HepG2 (cell line): Measurements from ENCODE around the gene LEMD2. TPM values are rescaled to one million over a fixed set of nuclear protein-coding genes. Genes with fewer than 3 reads are reported as not detected.

Experiments used
- ARNT ChIP-seq: fragments of 450-650 bp; IDR thresholded peaks from 2 replicates; pipeline ENCODE4 v1.6.1; 2017
- ATF1 ChIP-seq: IDR thresholded peaks from 2 replicates; pipeline ENCODE4 v1.6.1; 2016; ENCODE audit warnings: mild to moderate bottlenecking, control low read depth
- BORCS8-MEF2B ChIP-seq: sonication (generic); formaldehyde crosslinking; IDR thresholded peaks from 2 replicates; pipeline ENCODE4 v1.8.0; 2022; ENCODE audit warnings: mild to moderate bottlenecking, missing genetic modification reagents
- CHCHD3 ChIP-seq: sonication (generic); formaldehyde crosslinking; IDR thresholded peaks from 2 replicates; pipeline ENCODE4 v1.8.0; 2022; ENCODE audit warnings: mild to moderate bottlenecking, missing genetic modification reagents, moderate library complexity
- FOXK1 ChIP-seq: sonication (generic); formaldehyde crosslinking; IDR thresholded peaks from 2 replicates; pipeline ENCODE4 v1.4.0; 2020; ENCODE audit warnings: low read depth, missing genetic modification reagents, borderline replicate concordance
- HNRNPUL1 ChIP-seq: fragments of 200-400 bp; formaldehyde crosslinking; IDR thresholded peaks from 2 replicates; pipeline ENCODE4 v1.6.1; 2017; ENCODE audit warnings: low read depth, mild to moderate bottlenecking, low read length, moderate library complexity
- HOXA3 ChIP-seq: sonication (generic); formaldehyde crosslinking; IDR thresholded peaks from 2 replicates; pipeline ENCODE4 v1.5.0; 2020; ENCODE audit warnings: missing genetic modification reagents
- NCOA2 ChIP-seq: sonication (generic); formaldehyde crosslinking; IDR thresholded peaks from 2 replicates; pipeline ENCODE4 v1.8.0; 2022; ENCODE audit warnings: inconsistent platforms
- RELA ChIP-seq: sonication (generic); formaldehyde crosslinking; IDR thresholded peaks from 2 replicates; pipeline ENCODE4 v1.4.0; 2020; ENCODE audit warnings: missing genetic modification reagents
- TMF1 ChIP-seq: sonication (generic); formaldehyde crosslinking; IDR thresholded peaks from 2 replicates; pipeline ENCODE4 v1.8.1; 2022; ENCODE audit warnings: low read depth, missing genetic modification reagents
- ZFYVE20 ChIP-seq: sonication (generic); formaldehyde crosslinking; IDR thresholded peaks from 2 replicates; pipeline ENCODE4 v1.8.0; 2023; ENCODE audit warnings: low read depth, mild to moderate bottlenecking, moderate library complexity, missing genetic modification reagents, borderline replicate concordance
- ZKSCAN8 ChIP-seq: IDR thresholded peaks from 2 replicates; pipeline ENCODE4 v1.6.1; 2016; ENCODE audit warnings: borderline replicate concordance, missing genetic modification reagents, missing compliant biosample characterization
- ZMYM3 ChIP-seq: sonication (generic); formaldehyde crosslinking; IDR thresholded peaks from 2 replicates; pipeline ENCODE4 v1.5.1; 2020; ENCODE audit warnings: mild to moderate bottlenecking, missing genetic modification reagents
- ZNF547 ChIP-seq: sonication (generic); formaldehyde crosslinking; IDR thresholded peaks from 2 replicates; pipeline ENCODE4 v1.5.1; 2020; ENCODE audit warnings: mild to moderate bottlenecking, missing genetic modification reagents
- ZNF713 ChIP-seq: sonication (generic); formaldehyde crosslinking; IDR thresholded peaks from 2 replicates; pipeline ENCODE4 v1.4.0; 2020; ENCODE audit warnings: mild to moderate bottlenecking, missing genetic modification reagents
- ZNF761 ChIP-seq: sonication (generic); formaldehyde crosslinking; conservative IDR thresholded peaks from 2 replicates; pipeline ENCODE4 v1.4.0; 2020; ENCODE audit warnings: mild to moderate bottlenecking, missing genetic modification reagents
- ZSCAN22 ChIP-seq: sonication (generic); formaldehyde crosslinking; IDR thresholded peaks from 2 replicates; pipeline ENCODE4 v1.4.0; 2020; ENCODE audit warnings: mild to moderate bottlenecking, missing genetic modification reagents
- ZSCAN9 ChIP-seq: IDR thresholded peaks from 2 replicates; pipeline ENCODE4 v1.6.1; 2016; ENCODE audit warnings: borderline replicate concordance
- polyA plus RNA-seq, 8 experiments: library from polyadenylated mRNA; depleted of rRNA in 3 of 8; stranded (reverse) in 7 of 8; unstranded in 1 of 8; fragments of >200 nt; fragmentation: Illumina TruSeq in 4 of 8; extraction: Trizol in 4 of 8; gene quantifications; 2 replicates each; pipeline versions ENCODE4 v1.2.1 to v1.2.3, GENCODE V29; 2011 to 2016; ENCODE audit warnings: low read depth in 4 of 8, missing spikeins in 1 of 8, mixed read lengths in 1 of 8; ENCODE audit not compliant: insufficient read depth in 1 of 8
- total RNA-seq, 5 experiments: library from RNA; depleted of rRNA; stranded (reverse); fragments of >200 nt; fragmentation: Illumina TruSeq; extraction: Trizol; gene quantifications; 2 replicates each; pipeline ENCODE4 v1.2.3, GENCODE V29; 2016; ENCODE audit warnings: low read depth in 1 of 5
- TF ChIP-seq, protein P1 (sequence below): sonication (generic); formaldehyde crosslinking; IDR thresholded peaks from 2 replicates; pipeline ENCODE4 v1.4.0; 2020; ENCODE audit warnings: mild to moderate bottlenecking, missing genetic modification reagents
- TF ChIP-seq, protein P2 (sequence below): sonication (generic); formaldehyde crosslinking; conservative IDR thresholded peaks from 2 replicates; pipeline ENCODE4 v1.4.0; 2020; ENCODE audit warnings: mild to moderate bottlenecking, missing genetic modification reagents, moderate library complexity
- TF ChIP-seq, protein P3 (sequence below): sonication (generic); formaldehyde crosslinking; IDR thresholded peaks from 2 replicates; pipeline ENCODE4 v1.4.0; 2020; ENCODE audit warnings: missing genetic modification reagents
- TF ChIP-seq, protein P4 (sequence below), 2 experiments: sonication (generic) in 1 of 2; formaldehyde crosslinking in 1 of 2; IDR thresholded peaks; 2 replicates each; pipeline versions ENCODE4 v1.4.0 to v1.6.1; 2018 to 2020; ENCODE audit warnings: missing genetic modification reagents in 2 of 2, borderline replicate concordance in 1 of 2, low read depth in 1 of 2, mild to moderate bottlenecking in 1 of 2, missing biosample characterization in 1 of 2

Gene LEMD2
- total and polyA plus RNA-seq, 2 of the 13 experiments (the other 11 are each of a cell fraction or from before 2014, with no cell fraction given) = 45.2 to 62.9 TPM

GRCh38 chr6:33744001-33744848, 44.7 kb downstream of the LEMD2 start (continued):
- TF ChIP-seq, protein P1, sequence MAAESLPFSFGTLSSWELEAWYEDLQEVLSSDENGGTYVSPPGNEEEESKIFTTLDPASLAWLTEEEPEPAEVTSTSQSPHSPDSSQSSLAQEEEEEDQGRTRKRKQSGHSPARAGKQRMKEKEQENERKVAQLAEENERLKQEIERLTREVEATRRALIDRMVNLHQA (CRISPR knock-in tag) = no peak
- TF ChIP-seq, protein P2, sequence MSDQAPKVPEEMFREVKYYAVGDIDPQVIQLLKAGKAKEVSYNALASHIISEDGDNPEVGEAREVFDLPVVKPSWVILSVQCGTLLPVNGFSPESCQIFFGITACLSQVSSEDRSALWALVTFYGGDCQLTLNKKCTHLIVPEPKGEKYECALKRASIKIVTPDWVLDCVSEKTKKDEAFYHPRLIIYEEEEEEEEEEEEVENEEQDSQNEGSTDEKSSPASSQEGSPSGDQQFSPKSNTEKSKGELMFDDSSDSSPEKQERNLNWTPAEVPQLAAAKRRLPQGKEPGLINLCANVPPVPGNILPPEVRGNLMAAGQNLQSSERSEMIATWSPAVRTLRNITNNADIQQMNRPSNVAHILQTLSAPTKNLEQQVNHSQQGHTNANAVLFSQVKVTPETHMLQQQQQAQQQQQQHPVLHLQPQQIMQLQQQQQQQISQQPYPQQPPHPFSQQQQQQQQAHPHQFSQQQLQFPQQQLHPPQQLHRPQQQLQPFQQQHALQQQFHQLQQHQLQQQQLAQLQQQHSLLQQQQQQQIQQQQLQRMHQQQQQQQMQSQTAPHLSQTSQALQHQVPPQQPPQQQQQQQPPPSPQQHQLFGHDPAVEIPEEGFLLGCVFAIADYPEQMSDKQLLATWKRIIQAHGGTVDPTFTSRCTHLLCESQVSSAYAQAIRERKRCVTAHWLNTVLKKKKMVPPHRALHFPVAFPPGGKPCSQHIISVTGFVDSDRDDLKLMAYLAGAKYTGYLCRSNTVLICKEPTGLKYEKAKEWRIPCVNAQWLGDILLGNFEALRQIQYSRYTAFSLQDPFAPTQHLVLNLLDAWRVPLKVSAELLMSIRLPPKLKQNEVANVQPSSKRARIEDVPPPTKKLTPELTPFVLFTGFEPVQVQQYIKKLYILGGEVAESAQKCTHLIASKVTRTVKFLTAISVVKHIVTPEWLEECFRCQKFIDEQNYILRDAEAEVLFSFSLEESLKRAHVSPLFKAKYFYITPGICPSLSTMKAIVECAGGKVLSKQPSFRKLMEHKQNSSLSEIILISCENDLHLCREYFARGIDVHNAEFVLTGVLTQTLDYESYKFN (CRISPR knock-in tag) = no peak
- no peak for TF ChIP-seq ZSCAN22
- peak; percentile 67; the same call in 1 of the 2 replicates for TF ChIP-seq RELA (CRISPR knock-in tag)
- TF ChIP-seq ZKSCAN8 (CRISPR knock-in tag) = 0 out of 2 replicates have a peak, but pooled peaks have one; percentile 29
- TF ChIP-seq ATF1 (CRISPR knock-in tag) = no peak
- no peak for TF ChIP-seq ZFYVE20 (CRISPR knock-in tag)
- no peak for TF ChIP-seq CHCHD3 (CRISPR knock-in tag)
- TF ChIP-seq FOXK1 = 0 out of 2 replicates have a peak, but pooled peaks have one; percentile 46
- TF ChIP-seq, protein P3, sequence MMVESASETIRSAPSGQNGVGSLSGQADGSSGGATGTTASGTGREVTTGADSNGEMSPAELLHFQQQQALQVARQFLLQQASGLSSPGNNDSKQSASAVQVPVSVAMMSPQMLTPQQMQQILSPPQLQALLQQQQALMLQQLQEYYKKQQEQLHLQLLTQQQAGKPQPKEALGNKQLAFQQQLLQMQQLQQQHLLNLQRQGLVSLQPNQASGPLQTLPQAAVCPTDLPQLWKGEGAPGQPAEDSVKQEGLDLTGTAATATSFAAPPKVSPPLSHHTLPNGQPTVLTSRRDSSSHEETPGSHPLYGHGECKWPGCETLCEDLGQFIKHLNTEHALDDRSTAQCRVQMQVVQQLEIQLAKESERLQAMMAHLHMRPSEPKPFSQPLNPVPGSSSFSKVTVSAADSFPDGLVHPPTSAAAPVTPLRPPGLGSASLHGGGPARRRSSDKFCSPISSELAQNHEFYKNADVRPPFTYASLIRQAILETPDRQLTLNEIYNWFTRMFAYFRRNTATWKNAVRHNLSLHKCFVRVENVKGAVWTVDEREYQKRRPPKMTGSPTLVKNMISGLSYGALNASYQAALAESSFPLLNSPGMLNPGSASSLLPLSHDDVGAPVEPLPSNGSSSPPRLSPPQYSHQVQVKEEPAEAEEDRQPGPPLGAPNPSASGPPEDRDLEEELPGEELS (CRISPR knock-in tag) = no peak
- TF ChIP-seq BORCS8-MEF2B (CRISPR knock-in tag) = peak; percentile 2; the same call in 1 of the 2 replicates
- TF ChIP-seq NCOA2 = 0 out of 2 replicates have a peak, but pooled peaks have one; percentile 16
- no peak for TF ChIP-seq TMF1 (CRISPR knock-in tag)
- no peak for TF ChIP-seq HNRNPUL1
- no peak for TF ChIP-seq ZNF547
- no peak for TF ChIP-seq ZNF761
- peak; percentile 35; the same call in 1 of the 2 replicates for TF ChIP-seq HOXA3
- TF ChIP-seq, protein P4, sequence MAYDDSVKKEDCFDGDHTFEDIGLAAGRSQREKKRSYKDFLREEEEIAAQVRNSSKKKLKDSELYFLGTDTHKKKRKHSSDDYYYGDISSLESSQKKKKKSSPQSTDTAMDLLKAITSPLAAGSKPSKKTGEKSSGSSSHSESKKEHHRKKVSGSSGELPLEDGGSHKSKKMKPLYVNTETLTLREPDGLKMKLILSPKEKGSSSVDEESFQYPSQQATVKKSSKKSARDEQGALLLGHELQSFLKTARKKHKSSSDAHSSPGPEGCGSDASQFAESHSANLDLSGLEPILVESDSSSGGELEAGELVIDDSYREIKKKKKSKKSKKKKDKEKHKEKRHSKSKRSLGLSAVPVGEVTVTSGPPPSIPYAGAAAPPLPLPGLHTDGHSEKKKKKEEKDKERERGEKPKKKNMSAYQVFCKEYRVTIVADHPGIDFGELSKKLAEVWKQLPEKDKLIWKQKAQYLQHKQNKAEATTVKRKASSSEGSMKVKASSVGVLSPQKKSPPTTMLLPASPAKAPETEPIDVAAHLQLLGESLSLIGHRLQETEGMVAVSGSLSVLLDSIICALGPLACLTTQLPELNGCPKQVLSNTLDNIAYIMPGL (CRISPR knock-in tag; IDR thresholded peaks at IDR 0.05; ENCODE audit: borderline replicate concordance in 1 of 2, low read depth in 1 of 2) = peak; percentile 56 to 87; a peak in 3 of 4 replicates
- no peak for TF ChIP-seq ARNT
- no peak for TF ChIP-seq ZMYM3 (CRISPR knock-in tag)
- TF ChIP-seq ZNF713 (CRISPR knock-in tag) = no peak
- no peak for TF ChIP-seq ZSCAN9 (CRISPR knock-in tag)
